Measurements from ENCODE around the gene ARFGEF2.
"Not testable (repeated sequence)": the region's sequence is repeated elsewhere in the genome, so short reads cannot be mapped to it uniquely, and the experiment has no call there.

The ARFGEF2 gene

GRCh38 chr20:48921168-48921882 is at the start of gene ARFGEF2:
ARFGEF2 (plus strand) TSS chr20:48921711; CDS start chr20:48921890, 179 bp downstream.
- peak; percentile 77 for DNase-seq

DNA sequence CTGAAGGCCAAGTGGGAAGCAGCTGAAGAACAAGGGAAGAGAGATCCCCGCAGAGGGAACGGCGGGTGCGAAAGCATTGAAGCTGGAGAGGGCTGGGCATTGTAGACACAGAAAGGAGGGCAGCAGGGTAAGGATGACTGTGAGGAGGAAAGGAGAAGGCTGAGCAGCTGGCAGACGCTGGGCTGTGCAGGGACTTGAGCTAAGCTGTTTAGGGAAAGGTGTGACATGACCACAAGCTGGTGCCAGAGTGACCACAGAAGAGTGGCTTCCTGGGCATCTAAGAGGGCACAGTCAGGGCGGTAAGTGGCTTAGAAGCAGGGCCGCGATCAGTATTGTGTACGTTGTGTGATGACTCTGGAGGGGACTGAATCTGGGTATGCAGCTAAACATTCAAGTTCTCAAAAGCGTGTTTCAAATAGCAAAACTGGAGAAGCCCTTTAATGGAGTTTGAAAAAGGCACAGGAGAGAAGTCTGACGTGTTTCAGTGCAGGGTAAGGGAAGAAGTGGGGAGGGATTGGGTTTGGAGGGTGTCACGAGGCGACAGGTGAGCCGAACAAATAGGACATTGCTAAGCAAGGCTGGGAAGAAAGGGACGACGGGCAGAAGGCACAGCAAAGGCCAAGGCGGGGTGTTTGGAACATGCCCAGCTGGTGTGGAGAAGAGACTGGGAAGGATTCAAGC is 46.1 kb upstream of the ARFGEF2 start:
- DNase-seq, result no peak

- no peak for DNase-seq
Measured at GRCh38 chr20:48875914-48876240, 45.6 kb upstream of the ARFGEF2 start.

DNA sequence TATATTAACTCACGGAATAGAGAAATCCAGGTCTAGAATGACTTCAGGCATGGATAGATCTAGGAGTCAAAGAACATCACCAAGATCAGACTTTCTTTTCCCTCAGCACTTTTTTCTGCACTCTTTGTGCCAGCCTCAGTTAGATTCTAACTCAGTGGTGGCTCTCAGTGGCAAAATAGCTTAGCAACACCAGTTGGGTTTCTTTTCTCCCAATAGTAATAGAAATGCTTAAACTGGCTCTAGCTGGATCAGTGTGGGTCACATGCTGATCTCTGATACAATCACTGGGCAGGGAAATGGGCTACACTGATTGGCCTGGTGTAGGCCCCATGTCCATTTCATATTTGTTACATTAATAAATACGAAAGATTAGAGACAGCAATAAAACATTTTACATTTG is 44.2 kb upstream of the ARFGEF2 start:
- no peak for DNase-seq

DNA sequence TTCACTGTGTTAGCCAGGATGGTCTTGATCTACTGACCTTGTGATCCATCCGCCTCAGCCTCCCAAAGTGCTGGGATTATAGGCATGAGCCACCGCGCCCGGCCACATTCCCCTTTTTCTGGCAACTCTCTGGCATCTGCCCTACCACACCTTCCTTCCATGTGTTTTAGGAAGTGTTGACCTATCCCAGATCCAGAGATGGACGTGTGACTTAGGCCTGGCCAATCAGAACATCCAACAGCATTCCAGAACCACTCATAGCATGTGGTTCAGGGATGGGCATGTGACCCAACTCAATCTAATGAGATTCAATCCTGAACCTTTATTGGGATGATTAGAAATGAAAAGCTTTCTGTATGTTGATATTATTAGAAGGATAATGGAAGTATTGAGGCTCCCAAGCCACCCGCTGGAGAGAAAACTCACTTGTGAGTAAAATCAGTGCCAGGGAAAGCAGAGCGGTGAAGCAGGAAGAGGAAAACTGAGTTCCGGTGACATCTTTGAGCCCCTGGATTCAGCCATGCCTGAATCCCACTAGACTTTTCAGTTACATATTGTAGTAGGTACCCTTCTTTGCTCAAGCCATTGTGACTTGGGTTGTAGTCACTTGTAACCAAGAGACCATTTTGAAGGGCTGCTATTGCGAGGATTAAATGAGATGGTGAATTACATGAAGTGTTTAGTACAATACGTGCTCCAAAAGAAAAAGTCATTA is 42.8 kb upstream of the ARFGEF2 start:
- DNase-seq, result no peak

GRCh38 chr20:48879612-48880245 is 41.8 kb upstream of the ARFGEF2 start:
- peak; percentile 22 to 51 for DNase-seq

DNA sequence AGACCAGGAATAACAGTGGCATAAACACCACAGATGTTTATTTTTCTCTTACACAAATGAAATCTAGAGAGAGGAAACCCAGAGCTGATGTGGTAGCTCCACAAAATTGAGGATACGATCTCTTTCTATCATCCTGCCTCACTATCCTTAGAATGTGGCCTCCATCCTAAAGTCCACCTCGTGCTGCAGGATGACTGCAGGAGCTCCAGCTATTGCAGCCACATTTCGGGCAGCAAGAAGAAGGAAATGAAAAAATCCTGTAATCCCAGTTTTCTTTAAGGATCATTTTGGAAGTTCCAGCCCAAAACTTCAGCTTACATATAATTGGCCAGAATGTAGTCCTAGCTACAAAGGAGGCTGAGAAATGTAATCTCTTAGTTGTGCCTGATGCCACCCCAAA is 41.2 kb upstream of the ARFGEF2 start:
- no peak for DNase-seq

DNA sequence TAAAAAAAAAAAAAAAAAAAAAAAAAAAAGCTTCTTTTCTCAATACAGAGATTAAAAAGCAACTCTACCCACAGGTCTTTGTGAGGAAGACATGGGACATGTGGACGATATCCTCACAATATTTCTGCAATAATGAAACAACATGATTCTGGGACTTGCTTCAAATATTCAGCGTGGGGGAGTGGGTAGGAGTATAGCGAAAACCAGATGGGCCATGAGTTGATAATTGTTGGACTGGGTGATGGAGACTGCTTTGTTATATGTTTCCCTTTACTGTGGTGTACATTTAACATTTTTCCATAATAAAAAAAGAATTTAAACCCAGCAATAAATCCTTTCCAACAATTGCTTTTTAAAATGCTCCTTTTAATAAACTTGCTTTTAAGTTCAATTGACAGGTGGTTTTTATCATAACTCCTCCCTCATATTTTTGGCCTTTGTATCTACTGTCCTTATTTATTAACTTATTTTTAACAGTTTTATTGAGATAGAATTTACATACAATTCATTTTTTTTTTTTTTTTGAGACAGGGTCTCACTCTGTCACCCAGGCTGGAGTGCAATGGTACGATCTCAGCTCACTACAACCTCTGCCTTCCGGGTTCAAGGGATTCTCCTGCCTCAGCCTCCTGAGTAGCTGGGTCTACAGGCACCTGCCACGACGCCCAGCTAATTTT is 40.4 kb upstream of the ARFGEF2 start:
- DNase-seq, result no peak

DNA sequence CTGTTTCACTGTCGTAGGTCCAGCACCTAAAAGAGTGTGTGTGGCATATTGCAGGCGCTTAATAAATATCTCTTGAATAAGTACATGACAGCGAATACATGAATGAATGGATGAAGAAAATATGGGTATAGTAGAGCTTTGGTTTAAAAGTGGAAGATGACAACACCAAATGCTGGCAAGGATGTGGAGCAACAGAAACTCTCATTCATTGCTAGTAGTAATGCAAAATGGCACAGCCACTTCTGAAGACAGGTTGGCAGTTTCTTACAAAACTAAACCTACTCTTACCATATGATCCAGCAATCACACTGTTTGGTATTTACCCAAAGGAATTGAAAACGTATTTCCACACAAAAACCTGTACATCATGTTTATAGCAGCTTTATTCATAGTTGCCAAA is 36.3 kb upstream of the ARFGEF2 start:
- no peak for DNase-seq

- DNase-seq, result no peak
Measured at GRCh38 chr20:48886194-48886593, 35.3 kb upstream of the ARFGEF2 start.

- DNase-seq, result no peak
Measured at GRCh38 chr20:48886811-48887210, 34.7 kb upstream of the ARFGEF2 start.

DNA sequence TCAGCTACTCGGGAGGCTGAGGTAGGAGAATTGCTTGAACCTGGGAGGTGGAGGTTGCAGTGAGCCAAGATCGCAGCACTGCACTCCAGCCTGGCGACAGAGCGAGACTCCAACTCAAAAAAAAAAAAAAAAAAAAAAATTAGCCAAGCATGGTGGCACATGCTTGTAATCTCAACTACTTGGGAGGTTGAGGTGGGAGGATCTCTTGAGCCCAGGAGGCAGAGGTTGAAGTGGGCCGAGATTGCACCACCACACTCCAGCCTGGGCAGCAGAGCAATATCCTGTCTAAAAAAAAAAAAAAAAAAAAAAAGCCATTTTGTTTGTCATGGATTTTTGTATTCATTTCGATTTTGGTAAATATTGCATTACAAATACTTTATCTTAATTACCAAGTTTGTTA is 33.0 kb upstream of the ARFGEF2 start:
- not testable (repeated sequence) for DNase-seq

DNA sequence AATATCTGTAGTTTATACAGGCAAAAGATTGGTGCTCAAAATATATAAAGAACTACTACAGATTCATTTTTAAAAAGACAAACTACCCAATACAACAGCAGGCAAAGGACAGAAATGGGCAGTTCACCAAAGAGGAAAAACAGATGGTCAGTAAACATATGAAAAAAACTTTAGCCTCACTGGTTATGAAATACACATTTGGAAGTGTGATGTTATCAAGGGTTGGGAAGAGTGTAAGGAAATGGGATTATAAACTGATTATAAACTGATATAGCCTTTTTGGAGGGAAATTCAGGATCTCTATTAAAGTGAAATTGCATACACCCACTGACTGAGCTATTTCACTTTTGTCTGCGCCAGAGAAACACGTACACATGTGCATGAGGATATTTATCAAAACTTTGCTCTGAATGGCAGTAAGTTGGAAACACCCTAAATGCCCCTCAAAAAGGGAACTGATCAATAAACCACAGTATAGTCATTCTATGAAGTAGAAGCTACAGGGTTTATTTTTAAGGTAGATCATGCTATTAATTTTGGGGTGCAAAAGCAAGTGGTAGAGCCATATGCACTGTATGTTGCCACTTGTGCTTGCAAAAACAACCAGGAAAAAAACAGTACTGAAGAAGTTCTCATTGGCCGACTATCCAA is 32.2 kb upstream of the ARFGEF2 start:
- DNase-seq, result no peak

GRCh38 chr20:48891235-48892048 is 30.1 kb upstream of the ARFGEF2 start:
- no peak for DNase-seq

DNA sequence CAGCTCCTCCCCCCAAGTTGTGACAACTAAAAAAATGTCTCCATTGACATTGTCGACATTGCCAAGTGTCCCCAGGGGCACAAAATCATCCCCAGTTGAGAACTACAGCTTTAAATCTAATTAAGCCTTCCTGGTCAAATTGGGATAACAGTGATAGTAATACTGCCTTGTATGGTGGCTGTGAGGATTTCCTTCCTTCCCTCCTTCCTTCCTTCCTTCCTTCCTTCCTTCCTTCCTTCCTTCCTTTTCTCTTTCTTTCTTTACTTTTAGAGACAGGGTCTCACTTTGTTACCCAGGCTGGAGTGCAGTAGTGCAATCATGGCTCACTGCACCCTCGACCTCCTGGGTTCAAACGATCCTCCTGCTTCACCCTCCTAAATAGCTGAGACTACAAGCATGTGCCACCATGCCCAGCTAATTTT is 29.5 kb upstream of the ARFGEF2 start:
- DNase-seq, result no peak

- no peak for DNase-seq
Measured at GRCh38 chr20:48892891-48893290, 28.6 kb upstream of the ARFGEF2 start.

GRCh38 chr20:48893374-48893773 is 28.1 kb upstream of the ARFGEF2 start:
- DNase-seq, result no peak

GRCh38 chr20:48897305-48898010 is 24.1 kb upstream of the ARFGEF2 start:
- DNase-seq, result no peak

DNA sequence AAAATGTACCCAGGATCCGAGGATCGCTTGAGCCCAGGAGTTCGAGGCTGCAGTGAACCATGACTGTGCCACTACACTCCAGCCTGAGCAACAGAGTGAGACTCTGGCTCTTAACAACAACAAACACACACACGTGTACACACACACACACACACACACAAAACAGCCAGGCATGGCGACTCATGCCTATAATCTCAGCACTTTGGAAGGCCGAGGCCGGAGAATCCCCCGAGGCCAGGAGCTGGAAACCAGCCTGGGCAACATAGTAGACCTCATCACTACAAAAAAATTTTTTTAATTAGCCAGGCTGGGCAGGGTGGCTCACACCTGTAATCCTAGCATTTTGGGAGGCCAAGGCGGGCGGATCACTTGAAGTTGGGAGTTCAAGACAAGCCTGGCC is 23.3 kb upstream of the ARFGEF2 start:
- no peak for DNase-seq

DNA sequence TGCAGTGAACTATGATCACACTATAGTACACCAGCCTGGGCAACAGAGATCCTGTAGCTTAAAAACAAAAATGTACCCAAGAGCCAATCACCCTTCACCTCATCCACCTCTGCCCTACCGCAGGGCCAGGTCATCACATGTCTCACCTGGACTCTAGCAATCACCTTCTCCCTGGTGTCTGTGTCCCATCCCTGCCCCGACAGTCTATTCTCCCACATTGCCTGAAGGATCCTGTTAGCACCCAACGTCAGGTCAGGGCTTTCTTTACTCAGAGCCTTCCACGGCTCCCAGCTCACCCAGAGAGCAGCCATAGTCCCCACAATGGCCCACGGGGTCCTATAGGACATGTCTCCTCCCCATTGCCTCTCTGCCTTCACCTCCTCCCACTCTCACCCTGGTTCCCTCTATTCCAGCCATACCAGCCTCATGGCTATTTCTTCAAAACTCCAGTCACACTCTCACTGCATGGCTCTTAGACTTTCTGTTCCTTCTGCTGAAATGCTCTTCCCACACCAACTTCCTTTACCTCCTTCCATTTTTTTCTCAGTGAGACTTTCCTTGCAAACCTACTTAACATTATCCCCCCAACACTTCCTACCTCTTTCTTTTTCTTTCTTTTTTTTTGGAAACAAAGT is 22.5 kb upstream of the ARFGEF2 start:
- no peak for DNase-seq
